Fibroblast of pulmonary artery (primary cell): Measurements from ENCODE around the gene IL17D.

Experiments
- DNase-seq: peaks from one replicate; pipeline ENCODE4 v3.0.0-alpha.2; 2010; ENCODE audit warnings: low read depth
- H3K4me3 ChIP-seq: replicated peaks from 2 replicates; pipeline ENCODE4 v1.5.1; 2011; ENCODE audit warnings: low read depth, mild to moderate bottlenecking, control low read depth, low read length, moderate library complexity
- TF ChIP-seq, protein P1 (sequence below): IDR thresholded peaks from 2 replicates; pipeline ENCODE4 v1.5.1; 2011; ENCODE audit warnings: mild to moderate bottlenecking, control low read depth, low read length, inconsistent platforms; ENCODE audit errors: missing control alignments

The IL17D gene

DNA sequence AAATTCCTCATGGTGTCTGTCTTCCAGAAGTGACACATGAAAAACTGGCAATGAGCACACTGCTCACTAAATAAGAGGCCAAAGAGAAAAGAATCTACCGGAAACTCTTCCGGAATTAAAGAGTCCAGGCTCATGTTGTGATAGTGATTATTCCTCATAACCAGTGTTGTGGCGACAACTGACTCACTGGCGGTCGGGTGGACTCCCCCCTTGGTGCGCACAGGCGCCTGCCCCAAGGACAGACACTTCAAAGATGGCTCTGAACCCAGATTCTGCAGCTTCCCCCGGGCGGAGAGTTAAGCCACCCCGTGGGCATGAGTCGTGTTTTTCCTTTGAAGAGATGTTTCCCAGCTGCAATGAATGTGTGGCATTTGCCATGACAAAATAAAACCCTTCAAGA lies 10.3 kb downstream of the IL17D start:
- TF ChIP-seq, protein P1, sequence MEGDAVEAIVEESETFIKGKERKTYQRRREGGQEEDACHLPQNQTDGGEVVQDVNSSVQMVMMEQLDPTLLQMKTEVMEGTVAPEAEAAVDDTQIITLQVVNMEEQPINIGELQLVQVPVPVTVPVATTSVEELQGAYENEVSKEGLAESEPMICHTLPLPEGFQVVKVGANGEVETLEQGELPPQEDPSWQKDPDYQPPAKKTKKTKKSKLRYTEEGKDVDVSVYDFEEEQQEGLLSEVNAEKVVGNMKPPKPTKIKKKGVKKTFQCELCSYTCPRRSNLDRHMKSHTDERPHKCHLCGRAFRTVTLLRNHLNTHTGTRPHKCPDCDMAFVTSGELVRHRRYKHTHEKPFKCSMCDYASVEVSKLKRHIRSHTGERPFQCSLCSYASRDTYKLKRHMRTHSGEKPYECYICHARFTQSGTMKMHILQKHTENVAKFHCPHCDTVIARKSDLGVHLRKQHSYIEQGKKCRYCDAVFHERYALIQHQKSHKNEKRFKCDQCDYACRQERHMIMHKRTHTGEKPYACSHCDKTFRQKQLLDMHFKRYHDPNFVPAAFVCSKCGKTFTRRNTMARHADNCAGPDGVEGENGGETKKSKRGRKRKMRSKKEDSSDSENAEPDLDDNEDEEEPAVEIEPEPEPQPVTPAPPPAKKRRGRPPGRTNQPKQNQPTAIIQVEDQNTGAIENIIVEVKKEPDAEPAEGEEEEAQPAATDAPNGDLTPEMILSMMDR: no peak
- peak; percentile 43 for DNase-seq
- H3K4me3 ChIP-seq: no peak overlapping the region

DNA sequence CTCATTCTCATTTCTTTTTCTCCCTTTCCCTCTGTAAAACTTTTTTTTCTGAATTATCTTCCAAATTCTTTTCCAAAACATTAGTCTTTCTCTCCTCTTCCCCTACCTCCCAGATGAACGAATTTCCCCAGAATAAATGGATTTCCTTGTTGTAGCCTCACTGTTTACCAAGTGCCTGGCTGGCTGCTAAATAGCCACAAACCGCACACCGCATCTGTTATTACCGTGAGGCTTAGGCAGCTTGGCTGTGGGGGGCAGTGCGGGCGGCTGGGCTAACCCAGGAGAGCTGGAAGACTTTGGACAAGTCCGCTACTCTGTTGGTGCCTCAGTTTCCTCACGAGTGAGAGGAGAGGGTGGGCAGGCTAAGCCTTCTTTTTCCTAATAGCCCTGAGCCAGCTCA lies 10.7 kb downstream of the IL17D start:
- TF ChIP-seq, protein P1: no peak
- H3K4me3 ChIP-seq: no peak overlapping the region
- no peak for DNase-seq

DNA sequence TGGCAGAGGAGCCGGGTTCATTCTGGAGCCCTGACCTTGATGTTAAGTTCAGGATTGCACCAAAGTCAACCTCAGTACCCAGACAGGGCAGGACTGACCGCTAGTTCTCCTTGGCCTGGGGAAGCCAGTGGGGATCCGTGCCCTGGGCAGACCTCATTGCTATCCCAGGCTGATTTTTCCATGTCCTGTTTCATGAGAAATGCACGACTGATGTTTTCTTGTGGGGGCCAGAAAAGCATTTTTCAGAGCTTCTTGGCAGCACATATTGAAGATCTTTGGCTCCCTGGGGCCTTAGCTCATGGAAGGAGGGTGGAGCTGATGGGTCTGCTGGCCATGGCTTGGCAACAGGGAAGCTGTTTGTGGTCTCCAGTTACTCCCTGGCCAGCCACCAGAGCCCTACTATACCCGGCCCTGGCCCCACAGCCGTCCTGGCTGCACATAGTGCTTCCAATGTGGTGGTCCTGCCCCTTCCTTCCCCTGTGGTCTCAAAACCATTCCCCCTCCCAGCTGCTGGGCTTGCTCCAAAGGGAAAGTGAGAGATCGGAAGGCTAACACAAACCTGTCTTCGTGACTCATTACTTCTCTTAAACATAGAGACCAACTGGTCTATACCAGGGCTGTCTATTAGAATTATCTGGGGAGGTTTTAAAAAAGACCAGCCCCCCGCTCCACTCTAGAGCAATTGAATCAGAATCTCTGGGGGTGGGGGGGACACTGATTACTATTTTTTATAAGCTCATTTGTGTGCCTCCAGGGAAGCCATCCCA lies 11.2 kb downstream of the IL17D start:
- DNase-seq: peak; percentile 79
- TF ChIP-seq, protein P1: no peak
- H3K4me3 ChIP-seq: peak overlapping the region; percentile 25

DNA sequence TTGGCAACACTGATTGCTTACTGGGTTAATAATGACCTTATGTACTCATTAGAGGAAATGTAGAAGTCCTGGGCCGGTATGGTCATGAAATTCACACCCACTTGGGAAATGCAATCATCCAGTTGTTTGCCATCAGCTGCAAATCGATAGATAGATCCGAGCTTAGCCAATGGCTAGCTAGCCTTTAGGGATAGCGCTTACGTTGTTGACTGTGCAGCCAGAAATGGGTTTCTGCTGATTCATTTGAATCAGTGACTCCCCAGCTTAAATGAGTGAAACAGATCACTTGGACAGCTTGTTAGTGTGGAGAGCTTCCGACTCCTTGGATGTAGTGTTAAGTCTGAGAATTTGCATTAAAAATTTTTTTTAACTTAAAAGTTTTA lies 11.8 kb downstream of the IL17D start:
- TF ChIP-seq, protein P1: no peak
- DNase-seq: no peak
- H3K4me3 ChIP-seq: no peak overlapping the region

DNA sequence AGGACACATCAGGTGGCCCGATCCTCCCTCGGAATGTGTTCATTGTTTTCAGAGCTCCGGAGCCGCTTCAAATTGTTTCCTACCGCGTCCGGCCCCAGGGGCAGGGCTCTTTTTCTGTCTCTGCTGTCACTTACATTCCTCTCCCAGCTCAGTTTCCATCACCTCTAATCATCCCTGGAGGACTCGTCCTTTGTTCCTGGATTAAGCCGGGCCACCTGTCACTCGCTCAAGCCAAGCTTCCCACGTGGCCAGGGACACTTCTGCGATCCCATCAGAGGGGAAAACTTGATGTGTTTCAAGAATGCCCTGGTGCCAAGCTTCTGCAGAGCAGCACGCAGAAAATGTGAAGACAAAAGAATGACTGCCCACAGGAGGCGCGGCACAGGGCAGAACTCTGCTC lies 13.5 kb downstream of the IL17D start:
- H3K4me3 ChIP-seq: no peak overlapping the region
- no peak for DNase-seq
- TF ChIP-seq, protein P1: no peak

DNA sequence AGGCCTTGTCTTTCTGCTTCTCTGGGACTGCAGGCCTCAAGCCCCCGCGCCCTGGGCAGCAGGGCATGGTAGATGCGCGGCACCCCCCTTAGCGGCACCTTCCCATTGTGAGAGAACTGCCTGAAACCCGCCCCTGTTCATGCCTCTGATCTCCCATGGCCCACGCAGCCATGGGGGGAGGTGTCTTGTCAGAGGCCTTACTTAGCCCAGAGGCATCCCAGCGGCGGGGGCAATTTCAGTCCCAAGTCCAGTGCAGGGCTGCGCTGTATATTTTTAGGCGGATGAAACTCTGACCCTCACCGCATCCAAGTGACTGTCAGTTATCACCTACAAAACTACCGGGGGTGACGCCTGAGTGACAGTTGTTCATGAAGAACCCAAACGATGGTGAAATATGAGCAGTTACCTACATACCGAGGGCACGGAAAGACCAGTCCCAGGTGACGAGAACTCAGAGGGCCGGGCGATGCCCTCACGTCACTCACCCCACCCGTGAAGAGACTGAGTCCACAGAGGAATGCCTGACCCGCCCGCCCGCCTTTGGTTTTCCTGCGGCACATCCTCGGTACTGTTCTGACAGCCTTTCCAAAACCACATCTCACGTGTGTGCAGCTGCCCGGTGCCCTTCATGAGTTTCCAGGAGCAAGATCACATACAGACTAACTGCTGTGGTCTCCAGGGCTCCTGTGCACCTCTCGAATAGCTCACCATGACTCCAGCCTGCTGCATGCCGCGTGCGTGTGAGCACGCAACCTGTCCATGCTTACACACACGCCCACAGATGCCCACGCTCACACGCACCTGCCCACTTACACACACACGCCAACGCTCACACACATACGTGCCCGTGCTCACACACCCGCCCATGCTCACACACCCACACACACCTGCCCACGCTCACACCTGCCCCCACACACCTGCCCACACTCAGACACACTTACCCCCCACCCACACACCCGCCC lies 14.4 kb downstream of the IL17D start:
- TF ChIP-seq, protein P1: no peak
- DNase-seq: no peak
- no peak overlapping the region for H3K4me3 ChIP-seq
